GM21717 (cell line): ENCODE results near the gene RARG.

ENCODE experiments used
- ATAC-seq: cut with Tn5 transposase; IDR thresholded peaks from one replicate; pipeline ENCODE4 v1.9.1; 2021; ENCODE audit warnings: mild to moderate bottlenecking, moderate library complexity; ENCODE audit not compliant: unreplicated experiment

RARG gene

DNA sequence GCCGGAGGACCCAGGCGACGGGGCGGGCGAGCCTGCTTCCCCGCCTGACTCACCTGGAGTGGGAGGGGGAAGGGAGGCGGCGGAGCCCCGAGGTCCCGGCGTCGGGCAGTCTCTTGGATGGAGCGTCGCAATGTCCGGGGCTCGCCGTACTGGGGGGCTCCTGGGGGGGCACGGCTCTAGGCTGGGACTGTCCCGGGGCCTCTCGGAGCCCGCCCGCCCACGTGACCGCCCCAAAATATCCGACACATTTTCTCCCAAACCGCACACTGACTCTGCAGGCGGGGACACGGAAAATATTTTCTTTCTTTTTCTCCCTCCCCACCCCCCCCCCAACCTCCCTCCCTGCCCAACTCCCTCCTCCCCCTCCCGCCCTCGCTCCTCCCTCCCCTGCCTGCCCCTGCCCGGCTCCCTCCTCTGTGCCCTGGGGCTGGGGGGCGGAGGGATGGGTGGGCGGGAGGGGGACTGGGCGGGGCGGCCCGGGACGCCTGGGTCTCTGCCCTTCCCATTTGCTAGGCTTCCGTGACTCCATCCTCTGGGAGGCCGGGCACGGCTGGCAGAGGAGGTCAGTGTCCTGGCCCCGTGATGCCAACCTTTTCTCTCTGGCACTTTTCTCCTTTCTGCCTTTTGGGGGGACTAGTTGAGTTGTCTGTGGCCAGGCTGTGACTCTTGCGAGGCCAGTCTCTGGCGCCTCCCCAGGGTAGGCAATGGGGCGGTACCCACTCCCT, at the start of gene RARG:
Gene RARG, minus strand, starts transcription at position 289 of the 725 bp plus-strand sequence. CDS start 4,664 bp downstream, outside the sequence.
- ATAC-seq, result peak; percentile 53

DNA sequence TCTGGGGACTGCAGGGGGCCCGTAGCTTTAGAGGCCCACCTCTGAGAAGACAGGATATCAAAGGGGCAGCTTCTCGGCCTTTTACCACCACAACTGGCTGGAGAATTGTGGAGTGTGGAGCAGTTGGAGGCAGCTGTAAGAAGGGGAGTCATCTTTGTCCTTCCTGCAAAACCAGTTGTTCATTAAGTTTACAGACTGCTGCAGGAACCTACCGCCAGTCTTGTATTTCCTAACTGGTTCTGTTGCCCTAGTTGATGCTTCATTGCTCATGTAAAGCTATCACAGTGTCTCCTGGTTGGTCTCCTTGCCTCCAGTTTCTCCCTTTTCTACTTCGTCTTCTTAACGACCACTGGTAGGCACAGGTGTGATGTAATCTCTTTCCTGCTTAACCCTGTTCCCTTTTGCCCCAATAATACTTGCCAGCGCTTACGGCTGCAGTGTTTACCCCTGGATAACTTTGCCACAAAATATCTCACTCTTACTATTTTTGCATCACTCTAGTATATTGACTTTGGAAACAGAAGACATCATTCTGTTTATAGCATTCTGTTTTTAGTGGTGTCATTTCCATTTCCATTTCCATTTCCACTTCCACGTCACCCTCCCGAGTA, 48.0 kb upstream of the RARG start:
- ATAC-seq, result no peak

DNA sequence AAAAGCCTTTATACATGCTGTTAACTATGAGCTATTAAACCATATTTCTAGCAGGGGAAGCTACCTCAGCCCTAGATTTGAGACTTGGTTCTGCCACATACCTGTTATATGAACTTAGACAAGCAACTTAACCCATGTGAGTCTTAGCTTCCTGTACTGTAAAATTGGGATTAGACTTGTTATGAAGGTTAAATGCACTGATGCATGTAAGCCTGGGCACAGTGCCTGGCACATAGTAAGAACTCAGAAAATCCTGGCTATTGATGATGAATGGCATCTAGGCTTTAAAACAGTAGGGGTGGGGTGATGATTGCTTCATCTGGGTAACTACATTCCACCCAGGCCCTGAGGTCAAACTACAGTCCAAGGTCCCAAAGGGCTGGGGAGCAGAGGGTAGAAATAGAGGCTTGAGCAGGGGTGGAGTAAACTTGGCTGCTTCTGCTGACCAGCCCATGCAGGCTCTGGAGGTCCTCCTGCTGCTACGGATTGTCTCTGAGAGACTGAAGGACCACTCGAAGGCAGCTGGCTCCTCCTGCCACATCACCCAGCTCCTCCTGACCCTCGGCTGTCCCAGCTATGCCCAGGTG, 47.4 kb upstream of the RARG start:
- ATAC-seq, result no peak

DNA sequence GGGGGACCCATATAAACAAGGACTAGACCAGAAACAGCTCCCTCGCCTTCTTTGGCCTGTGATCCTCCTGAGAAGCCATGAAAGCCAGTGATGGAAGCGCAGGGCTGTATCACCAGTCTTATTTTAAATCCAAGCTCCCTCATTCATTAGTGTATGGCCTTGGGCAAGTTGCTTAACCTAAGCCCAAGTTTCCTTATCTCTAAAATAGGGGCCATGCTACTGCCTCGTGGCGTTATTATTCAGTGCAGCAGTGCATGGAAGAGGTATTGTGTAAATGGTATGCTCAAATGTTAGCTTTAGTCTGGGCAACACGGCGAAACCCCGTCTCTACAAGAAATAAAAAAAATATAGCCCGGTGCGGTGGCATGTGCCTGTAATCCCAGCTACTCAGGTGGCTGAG, 46.0 kb upstream of the RARG start:
- ATAC-seq, result no peak

DNA sequence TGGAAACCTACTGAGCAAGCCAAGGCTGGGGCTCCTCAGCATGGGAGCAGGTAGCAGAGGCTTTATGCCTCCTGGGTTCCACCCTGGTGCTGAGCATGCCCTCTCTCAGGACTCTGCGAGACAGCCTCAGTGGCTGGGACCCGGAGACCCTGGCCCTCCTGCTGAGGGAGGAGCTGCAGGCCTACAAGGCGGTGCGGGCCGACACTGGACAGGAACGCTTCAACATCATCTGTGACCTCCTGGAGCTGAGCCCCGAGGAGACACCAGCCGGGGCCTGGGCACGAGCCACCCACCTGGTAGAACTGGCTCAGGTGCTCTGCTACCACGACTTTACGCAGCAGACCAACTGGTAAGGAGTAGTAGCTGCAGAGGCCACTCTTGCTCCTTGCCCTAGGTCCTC, 44.5 kb upstream of the RARG start:
- ATAC-seq, result no peak

DNA sequence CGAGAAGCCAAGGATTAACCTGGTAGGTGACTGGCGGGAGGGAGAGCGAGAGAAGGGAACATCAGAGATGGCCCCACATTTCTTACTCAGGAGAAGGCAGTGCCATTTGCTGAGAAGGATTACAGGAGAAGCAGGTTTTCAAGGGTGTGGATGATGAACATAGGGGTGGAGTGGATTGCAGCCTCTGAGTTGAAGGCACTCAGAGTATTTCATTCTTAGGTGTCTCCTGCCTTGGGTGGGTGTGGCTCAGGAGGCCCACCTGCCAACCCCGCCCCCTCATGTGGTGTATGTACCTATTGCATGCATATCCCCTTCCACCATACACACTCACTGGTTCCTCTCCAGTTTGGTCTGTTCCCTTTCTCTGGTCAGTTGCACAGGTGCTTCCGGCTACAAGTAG, 42.4 kb upstream of the RARG start:
- ATAC-seq, result no peak

DNA sequence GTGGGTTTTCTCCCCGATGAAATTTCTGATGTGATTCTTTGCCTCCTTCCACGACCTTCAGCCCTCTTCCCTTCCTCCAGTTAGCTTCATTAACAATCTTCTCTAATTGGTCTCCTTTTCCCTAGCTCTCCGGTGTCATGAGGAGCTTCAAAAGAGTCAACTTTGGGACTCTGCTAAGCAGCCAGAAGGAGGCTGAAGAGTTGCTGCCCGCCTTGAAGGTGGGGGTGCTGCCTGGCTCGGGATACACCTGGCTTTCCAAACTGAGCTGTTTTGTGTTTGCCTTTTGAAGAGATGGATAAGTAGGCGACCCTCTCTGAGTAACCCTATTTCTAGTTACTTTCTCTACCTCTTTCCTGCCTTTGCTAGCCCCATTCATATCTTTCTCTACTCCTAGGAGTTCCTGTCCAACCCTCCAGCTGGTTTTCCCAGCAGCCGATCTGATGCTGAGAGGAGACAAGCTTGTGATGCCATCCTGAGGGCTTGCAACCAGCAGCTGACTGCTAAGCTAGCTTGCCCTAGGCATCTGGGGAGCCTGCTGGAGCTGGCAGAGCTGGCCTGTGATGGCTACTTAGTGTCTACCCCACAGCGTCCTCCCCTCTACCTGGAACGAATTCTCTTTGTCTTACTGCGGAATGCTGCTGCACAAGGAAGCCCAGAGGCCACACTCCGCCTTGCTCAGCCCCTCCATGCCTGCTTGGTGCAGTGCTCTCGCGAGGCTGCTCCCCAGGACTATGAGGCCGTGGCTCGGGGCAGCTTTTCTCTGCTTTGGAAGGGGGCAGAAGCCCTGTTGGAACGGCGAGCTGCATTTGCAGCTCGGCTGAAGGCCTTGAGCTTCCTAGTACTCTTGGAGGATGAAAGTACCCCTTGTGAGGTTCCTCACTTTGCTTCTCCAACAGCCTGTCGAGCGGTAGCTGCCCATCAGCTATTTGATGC, 36.9 kb upstream of the RARG start:
- peak; percentile 16 for ATAC-seq

DNA sequence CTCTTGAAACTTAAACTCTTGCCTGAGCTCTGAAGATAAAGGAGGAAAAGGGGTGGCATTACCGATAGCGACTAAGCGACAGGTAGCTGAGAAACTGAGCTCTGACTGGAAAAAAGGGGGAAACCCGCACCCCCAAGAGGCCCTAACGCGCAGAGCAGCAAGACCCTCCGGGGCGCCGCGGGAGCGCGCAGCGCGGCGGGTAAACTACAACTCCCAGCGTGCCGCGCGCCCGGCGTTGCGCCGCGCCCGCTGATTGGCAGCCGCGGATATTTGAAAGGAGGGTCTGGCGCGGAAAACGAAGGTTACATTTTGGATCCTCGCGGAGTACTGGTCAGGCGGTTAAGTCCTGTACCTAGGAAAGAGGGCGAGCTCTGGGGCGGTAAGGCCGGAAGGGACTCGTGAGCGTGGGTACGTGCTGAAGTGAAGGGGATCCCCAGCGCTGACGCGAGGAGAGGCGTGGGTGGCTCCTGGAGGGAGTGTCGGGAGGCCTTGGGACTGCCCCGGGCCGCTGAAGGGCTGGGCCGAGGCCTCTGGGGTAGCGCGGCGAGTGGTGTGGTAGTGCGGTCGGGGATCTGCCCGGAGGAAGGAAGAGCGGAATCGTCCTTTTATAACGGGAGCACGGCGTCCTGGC, 36.1 kb upstream of the RARG start, which contains the start of gene ESPL1:
Gene ESPL1, plus strand, starts transcription at position 301 of the 631 bp plus-strand sequence. CDS start 468 bp downstream, outside the sequence.
- peak; percentile 74 for ATAC-seq

DNA sequence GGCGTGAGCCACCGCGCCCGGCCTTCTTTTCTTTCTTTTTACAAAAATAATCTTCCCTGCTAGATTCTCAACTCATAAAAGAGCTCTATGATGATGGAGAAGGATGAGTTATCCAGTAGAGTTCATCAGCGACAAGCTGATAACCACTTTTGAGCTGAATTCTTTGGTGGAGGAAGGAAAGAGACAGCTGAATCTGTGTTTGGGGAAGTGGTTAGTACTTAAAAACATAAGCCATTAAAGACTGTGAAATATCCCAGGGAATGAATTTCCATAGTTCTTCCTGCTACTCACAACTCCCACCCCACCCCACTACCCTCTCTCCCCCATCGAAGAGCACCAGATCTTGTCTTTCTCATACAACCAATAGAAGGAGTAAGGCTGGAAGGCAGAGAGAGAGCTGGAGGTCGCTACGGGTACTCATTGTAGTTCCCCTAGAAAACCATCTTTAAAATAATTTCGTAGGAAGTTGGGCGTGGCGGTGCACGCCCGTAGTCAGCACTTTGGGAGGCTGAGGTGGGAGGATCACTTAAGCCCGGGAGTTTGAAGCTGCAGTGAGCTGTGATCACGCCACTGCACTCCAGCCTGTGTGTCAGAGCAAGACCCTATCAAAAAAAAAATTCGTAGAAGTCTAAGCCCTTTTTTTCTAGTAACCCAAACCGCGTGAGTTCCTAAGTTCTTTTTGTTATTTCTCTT, 35.4 kb upstream of the RARG start:
- ATAC-seq, result no peak

DNA sequence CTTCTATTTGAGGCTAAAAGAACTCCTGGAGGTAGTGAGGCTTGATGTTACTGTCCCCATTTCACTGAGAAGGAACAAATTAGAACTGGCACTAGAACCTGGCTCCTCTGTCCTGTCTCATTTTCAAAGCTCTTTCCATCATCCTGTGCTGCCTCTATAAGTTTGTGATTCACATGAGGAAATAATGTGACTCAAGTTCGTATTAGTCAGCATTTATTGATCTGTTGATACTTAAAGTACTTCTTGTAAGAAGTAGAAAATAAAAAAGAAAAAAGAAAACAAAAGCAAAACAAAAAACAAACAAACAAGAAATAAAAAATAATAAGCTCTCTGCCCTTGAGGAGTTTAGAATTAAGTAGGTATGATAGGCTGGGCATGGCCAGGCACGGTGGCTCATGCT, 33.8 kb upstream of the RARG start:
- no peak for ATAC-seq

DNA sequence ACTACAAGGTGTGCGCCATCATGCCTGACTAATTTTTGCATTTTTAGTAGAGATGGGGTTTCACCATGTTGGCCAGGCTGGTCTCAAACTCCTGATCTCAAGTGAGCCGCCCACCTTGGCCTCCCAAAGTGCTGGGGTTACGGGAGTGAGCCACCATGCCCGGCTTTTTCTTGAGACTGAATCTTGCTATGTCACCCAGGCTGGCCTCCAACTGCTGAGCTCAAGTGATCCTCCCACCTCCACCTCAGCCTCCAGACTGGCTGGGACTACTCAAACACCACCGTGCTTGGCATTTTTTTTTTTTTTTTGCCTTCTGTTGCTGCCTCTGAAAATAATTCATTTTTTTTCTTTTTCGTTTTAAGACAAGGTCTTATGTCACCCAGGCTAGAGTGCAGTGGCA, 27.9 kb upstream of the RARG start:
- ATAC-seq, result no peak

DNA sequence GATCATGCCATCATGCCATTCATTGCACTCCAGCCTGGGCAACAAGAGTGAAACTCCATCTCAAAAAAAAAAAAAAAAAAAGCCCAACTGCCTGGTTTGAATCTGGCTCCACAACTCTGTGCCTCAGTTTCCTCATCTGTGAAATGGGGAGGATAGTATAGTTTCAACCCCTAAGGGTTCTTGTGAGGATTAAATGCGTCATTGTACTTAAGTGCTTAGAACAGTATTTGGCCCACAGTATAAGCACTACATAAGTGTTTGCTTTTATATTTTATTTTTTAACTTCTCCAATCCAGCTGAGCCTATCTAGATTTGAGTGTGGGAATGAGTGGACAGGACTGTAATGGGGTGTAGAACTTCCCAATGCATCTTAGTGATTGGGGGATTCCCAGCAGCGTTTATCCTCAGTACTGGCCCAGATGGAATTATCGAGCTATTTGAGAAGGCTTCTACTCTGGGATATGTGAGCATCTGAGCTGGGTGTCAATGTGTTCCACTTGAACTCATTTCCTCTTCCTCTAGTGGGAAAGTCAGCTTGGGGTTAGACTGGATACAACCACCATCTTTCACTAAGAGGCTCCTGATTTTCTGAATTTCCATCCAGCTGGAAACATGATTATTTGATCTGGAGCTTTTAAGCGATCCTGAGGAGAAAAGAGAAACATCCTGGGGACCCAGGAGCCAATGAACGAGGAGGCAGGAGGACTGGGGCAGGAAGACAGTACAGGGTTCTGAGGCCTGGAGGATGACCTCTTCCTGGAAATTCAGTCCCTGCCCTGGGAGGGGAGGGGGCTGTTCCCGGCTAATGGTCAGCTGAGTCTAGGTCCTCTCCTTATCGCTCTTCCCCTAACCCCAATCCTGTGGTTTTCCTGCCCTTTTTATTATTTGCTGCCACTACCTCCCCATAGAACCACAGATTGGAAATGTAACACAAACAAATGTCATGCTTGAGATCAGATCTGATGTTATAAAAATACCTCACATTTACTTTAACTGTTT, 26.8 kb upstream of the RARG start:
- no peak for ATAC-seq

DNA sequence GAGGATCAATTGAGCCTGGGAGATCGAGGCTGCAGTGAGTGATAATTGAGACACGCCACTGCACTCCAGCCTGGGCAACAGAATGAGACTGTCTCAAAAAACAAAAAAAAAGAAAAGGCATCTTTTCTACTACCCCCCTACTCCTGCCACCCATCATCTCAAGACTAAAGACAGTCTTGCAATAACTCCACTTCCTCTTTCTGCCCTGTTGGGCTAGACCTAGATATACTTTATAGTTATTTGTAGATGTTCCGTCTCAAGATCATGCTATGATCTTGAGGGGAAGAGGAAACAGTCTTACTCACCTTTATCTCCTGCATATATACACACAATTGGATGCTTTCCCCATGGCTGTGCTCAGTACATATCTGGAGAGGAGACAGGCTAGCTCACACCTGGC, 24.0 kb upstream of the RARG start:
- no peak for ATAC-seq

DNA sequence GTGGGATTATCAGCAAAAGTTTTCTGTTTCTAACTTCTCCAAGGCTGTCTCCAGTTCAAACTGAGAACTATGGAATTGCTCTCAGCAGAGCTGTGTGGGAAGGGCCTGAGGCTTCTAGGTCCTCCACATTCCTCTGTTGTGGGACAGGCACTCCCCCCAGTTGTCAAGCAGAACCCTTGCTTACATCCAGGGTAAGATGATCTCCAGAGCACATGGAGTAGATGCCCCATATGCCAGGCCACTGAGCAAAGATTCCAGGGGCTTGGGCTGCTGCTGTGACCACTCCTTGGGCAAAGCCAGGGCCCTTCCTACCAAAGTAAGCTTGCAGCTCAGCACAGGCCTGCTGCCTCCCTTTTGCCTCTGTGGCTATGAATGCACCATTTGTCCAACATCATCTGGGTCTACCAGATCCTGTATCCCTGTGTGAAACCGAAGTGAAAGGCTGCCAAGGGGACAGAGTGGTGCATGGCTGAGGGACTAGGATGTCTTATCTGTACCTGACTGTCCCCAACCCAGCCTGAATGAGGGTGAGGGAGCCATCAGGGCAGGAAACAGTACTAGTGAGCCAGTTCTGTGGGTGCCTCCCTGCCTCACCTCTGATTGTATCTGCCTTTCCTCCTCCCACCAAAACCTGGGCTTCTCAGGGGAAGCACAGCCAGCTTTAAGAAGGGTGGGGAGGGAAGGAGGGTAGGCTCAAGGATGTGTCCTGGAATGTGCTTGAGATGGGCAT, 23.0 kb upstream of the RARG start:
- ATAC-seq, result no peak

DNA sequence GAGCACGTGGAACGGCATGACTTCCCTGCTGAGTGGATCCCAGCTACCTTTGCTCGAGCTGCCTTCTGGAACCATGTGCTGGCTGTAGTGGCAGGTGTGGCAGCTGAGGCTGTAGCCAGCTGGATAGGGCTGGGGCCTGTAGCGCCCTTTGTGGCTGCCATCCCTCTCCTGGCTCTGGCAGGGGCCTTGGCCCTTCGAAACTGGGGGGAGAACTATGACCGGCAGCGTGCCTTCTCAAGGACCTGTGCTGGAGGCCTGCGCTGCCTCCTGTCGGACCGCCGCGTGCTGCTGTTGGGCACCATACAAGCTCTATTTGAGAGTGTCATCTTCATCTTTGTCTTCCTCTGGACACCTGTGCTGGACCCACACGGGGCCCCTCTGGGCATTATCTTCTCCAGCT, 21.3 kb upstream of the RARG start:
- no peak for ATAC-seq

DNA sequence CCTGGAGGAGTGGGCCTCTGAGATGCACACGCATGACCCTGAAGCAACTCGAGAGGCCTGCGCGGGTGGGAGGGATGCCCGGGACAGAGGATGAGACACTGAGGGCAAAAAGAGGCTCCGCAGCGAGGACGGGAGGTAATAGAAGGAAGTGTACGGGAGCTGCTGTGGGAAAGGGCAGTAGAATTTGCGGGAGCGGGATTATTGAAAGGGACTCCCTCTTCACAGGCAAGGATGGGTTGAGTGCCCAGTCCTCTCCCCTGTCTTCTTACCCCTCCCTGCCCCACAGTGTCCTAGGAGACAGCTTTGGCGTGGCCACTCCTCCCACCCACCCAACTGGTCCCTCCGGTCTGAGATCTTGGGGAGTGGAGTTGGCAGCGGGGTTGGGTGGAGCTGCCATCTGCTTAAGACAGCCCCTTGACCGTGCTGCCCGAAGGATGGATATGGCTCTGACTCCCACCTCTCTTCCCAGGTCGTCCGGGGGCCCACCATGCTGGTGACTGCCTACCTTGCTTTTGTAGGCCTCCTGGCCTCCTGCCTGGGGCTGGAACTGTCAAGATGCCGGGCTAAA, 20.4 kb upstream of the RARG start:
- ATAC-seq, result no peak

DNA sequence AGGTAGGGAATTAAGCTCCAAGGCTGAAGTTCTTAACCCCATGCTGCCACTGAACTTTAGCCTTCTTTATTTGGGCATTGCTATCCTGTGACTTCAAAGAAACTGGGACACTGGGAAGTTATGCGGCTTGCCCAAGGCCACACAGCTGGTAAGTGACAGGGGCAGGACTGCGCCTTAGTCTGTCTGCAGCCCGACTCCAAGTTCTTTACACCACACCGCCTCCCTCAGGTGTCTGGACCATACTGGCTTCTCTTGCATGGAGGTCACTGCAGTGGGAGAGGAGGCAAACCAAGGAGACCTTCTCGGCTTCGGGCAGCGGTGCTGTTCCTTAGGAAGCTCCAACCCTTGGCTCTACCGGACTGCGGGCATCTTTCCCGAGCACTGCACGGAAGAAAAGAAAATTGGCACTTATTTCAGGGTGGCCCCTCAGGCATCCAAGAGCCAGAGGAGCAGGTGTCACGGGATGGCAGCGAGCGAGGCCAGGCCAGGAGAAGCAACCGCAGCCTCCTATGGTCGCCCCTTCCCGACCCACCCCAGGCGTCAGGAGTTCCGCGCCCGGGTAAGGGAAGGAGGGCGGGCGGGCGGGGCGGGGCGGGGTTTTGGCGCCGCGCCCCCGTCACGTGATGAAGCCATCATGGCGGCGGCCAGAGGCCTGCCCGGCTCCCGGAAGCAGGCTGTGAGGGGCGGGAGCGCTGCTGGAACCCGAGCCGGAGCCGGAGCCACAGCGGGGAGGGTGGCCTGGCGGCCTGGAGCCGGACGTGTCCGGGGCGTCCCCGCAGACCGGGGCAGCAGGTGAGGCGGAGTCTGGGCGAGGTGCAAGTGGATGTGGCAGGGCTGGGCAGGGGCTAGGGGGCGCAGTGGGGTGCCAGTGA, 19.7 kb upstream of the RARG start:
- ATAC-seq, result peak; percentile 71
